Left ventricle myocardium superior (tissue), 1 donor: Measurements from ENCODE around the gene NHLRC3. TPM values are rescaled to one million over a fixed set of nuclear protein-coding genes. Genes with fewer than 3 reads are reported as not detected.

Experiments used
- total RNA-seq: library from RNA; stranded (reverse); fragmentation: NEBNext Ultra II Directional; extraction: Animal tissue kit (Norgen Biotek cat#: 25700); gene quantifications from one replicate; pipeline ENCODE4 v1.2.1, GENCODE V29; 2021
- donor health status: DM: no; HTN: yes; CAD: no; lungs with severe emphysema.

The NHLRC3 gene
- total RNA-seq, 1 donor from 2014 or later: 10.6 TPM

Other genes with a start within 250 kb of the NHLRC3 start
- not detected for gene STOML3, start 47.6 kb upstream of the NHLRC3 start, total RNA-seq
- 13.4 TPM for gene PROSER1, start 367 bp upstream of the NHLRC3 start, total RNA-seq